ENCODE results near the gene TRPM2.

TRPM2 gene

DNA sequence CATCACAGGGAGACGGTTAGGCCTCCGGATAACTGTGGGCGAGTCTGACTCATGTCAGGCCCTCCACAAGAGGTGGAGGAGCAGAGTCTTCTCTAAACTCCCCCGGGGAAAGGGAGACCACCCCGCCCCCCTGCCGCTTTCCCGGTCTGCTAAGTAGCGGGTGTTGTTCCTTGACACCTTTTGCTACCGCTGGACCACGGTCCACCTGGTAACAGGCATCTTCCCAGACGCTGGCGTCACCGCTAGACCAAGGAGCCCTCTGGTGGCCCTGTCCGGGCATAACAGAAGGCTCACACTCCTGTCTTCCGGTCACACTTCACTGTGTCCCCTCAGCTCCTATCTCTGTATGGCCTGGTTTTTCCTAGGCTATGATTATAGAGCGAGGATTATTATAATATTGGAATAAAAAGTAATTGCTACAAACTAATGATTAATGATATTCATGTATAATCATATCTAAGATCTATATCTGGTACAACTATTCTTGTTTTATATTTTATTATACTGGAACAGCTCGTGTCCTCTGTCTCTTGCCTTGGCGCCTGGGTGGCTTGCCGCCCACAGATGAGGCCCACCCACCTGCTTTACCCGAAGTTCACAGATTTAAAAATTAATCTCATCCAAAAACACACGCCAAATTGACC is 126.3 kb downstream of the TRPM2 start:
- DNase-seq (ENCODE audit: low read depth in 3 of 3, low spot score in 1 of 3) = peak in 1 of 3 donors; percentile 24

DNA sequence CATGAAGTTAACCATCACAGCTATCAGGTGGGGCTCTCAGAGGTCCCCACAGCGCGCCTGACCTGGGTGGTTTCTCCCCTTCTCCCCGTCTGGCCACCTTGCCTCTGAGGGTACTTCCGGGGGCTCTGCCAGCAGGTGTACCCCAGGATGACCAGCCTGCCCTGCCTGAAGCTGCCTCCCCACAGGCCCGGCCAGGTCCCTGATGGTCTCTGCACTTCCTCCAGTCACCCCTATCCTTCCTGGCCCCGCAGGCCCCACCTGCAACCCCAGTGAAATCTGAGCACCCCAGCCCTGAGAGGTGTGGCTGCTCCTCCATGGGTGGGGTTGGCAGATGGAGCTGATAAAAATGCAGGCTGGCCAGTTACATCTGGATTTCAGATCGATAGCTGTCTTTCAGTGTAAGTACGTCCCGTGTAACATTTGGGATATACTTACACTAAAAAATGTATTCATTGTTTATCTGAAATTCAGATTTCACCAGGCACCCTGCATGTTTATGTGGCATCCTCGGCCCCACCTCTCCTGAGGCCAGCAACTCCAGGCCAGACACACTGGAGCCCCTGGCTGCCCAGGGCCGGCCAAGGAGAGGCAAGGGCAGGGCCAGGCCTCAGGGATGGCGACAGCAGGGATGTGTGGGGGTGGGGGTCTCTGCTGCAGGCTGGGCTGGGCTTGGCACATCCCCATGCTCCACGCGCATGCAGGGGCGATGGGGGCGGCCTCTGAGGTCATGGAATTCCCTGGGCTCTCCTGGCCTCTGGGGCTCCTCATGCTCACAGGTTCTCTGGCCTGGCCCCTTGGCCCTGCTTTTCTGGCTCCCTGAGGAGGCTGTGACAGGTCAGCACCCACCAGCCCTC is 127.0 kb downstream of the TRPM2 start:
- DNase-seq (ENCODE audit: low read depth in 3 of 3, low spot score in 1 of 3) = no peak

DNA sequence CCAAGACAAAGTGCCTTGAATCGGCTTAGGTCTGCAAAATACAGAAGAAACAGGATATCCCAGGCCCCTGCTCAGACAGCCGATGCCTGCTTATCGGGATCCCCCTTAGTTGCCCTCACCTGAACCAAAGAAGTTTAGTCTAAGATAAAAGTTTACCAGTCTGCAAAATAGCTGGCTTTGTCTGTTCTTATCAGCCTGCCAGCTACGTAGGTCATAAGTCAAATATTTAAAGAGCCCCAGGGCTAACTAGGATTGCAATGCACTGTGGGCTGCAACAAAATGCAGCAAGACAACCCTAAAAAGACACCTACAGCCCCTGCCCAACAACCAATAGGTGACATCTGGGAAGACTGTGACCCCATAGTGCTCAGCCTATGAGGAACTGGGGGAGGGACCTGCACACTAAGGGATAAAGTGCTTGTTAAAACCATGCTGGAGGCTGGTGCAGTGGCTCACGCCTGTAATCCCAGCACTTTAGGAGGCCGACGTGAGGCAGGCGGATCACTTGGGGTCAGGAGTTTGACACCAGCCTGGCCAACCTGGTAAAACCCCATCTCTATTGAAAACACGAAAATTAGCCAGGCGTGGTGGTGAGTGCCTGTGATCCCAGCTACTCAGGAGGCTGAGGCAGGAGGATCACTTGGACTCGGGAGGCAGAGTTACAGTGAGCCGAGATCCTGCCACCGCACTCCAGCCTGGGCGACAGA is 129.3 kb downstream of the TRPM2 start:
- DNase-seq (ENCODE audit: low read depth in 3 of 3, low spot score in 1 of 3) = no peak

DNA sequence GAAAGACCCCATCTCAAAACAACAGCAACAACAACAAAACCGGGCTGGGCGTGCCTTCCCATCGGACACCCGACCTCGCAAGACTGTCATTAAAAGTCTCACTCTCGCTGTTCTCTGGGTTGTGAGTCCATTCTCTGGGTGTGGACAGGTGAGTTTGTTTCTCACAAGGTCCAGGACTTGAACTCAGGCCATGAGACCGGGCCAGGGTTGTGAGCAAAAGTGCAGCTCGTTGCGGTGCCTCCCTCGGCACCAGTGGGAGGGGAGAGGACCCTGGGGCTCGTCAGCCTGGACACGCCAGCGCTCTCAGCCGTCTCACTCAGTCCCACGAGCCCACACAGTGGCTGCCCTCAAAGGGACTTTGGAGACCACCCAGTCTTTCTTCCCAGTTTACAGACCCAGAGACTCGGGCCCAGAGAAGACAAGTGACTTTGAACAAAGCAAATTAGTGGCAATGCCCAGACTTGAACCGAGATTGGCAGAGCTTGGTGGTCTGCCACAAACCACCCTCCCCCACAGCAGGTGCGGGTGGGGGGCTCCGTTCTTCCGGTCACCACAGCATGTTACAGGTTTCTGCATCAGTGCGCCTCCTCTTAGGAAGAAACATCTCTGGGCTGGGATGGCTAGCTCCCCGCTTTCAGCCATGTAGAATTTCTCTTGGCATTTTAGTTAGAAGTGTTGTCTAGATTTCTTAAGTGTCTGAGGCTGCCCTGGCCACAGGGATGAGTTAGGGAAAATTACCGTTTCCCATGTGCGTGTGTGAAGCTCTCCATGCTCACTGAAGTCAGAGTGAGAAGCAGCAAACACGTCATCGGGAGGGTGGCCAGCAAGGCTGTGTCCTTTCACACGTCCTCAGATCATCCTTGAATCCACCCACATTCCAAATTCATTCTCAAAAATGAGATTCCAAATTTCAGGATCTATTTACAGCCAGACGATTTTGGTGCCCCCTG is 130.1 kb downstream of the TRPM2 start:
- DNase-seq (ENCODE audit: low read depth in 3 of 3, low spot score in 1 of 3) = no peak

DNA sequence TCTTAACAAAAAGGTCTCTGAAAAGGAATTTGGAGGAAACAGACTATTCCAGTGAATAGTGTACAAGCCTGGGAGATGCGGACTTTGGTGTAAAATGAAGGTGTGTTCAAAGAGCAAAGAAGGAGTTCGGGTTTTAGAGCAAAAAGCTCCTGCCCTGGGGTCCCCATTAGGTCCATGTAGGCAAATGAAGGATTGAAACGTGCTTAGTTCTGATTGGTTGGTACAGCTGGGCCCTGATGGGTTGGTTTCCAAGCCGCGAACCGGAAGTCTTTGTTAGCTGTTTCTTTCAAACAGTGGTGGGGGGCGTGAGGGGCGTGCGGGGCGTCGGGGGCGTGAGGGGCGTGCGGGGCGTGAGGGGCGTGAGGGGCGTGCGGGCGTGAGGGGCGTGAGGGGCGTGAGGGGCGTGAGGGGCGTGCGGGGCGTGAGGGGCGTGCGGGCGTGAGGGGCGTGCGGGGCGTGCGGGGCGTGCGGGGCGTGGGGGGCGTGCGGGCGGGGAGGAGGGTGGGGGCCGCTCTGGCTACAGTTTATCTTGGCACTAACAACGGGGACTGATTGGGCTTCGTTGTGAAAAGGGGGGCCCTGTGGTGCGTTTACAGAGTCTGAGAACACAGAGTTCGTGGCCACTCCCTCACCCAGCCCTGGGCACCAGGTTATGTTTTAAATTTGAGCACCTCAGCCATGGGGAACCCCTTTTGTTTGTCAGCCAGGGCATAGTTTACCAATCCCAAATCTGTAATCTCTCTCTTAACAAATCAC is 131.3 kb downstream of the TRPM2 start:
- DNase-seq (ENCODE audit: low read depth in 3 of 3, low spot score in 1 of 3) = no peak

DNA sequence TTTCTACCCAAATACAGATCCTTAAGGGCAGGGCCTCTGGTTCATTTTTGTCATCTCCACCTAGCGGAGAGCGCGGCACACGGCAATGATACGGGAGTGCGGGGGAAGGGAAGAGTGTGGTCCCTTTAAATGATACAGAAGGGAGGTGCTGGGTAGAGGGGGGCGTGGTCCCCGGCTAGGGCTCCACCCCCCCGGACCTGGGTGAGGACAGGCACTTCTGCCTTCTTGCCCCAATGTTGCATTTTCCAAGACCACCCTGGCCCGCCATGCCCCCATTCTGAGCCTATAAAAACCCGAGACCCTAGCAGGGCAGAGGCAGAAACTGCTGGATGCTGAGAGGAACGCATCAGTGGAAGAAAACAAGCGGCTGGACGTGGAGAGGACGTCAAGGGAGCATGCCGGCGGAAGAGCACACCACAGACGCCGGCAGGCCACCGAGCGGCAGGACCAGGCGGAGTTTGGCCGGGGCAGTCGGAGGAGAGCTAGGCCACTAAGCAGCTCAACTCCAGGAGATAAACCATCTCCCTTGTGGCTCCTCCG is 131.9 kb downstream of the TRPM2 start:
- peak in 1 of 3 donors; percentile 38 for DNase-seq (ENCODE audit: low read depth in 3 of 3, low spot score in 1 of 3)

DNA sequence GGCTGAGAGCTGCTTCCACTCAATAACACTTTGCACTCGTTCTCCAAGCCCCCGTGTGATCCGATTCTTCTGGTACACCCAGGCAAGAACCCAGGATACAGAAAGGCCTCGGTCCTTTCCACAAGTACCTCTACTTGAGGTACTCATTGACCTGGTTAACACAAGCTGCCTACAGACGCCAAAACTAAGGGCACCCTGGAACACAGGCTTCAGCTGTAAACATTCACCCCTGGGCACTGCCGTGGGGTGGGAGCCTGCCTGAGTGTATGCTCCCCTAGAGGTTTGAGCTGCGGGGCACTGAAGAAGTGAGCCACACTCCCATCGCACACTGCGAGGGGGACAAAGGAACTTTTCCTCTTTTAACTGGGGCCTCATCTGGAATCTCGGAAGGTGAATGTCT is 132.4 kb downstream of the TRPM2 start:
- DNase-seq (ENCODE audit: low read depth in 3 of 3, low spot score in 1 of 3) = no peak

DNA sequence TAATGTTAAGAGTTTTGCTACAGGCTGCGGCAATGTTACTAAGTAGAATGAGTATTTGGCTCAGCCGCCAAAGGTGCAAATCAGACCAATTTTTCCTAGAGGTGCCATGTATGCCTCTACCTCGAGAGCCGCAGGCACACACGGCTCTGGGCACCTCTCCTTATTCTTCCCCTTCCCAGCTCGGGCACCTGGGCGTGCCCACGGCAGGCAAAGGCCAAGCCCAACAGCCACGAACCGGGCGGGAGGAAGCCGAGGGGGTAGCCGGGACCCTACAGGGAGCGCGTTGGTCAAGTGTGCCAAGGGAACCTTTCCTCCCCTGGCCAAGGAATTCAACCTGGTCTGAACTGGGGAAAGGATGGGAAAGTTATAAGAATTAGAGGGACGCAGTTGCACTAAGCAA is 132.9 kb downstream of the TRPM2 start:
- no peak for DNase-seq (ENCODE audit: low read depth in 3 of 3, low spot score in 1 of 3)

DNA sequence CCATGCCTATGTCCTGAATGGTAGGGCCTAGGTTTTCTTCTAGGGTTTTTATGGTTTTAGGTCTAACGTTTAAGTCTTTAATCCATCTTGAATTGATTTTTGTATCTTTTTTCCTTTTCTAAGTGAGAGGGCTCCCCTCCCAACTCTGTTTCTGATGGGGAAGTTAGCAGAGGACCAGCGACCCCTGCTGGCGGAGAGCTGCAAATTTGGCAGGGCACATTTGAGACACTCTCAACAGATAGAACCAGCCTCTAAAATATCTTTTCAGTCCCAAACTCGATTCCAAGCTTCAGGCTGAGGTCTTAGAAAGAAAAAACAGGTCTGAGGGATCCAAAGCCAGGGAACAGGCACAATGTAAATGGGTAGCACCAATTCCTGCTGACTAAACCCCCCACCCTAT is 134.4 kb downstream of the TRPM2 start:
- DNase-seq (ENCODE audit: low read depth in 3 of 3, low spot score in 1 of 3) = peak in 1 of 3 donors; percentile 26

DNA sequence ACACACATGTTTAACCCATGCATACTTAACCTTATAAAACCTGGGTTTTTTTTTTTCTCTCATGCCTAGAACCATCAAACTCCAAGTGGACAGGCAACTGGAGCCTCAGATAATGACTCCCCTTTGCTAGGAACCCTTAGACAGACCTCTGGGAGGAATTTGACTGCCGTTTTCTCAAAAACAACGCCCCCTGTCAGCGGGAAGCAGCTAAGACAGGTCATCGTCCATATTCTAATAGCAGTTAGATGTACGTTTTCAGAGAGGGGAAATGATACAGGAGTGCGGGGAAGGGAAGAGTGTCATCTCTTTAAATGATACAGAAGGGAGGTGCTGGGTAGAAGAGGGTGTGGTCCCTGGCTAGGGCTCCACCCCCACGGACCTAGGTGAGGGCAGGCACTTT is 136.5 kb downstream of the TRPM2 start:
- DNase-seq (ENCODE audit: low read depth in 3 of 3, low spot score in 1 of 3) = no peak

DNA sequence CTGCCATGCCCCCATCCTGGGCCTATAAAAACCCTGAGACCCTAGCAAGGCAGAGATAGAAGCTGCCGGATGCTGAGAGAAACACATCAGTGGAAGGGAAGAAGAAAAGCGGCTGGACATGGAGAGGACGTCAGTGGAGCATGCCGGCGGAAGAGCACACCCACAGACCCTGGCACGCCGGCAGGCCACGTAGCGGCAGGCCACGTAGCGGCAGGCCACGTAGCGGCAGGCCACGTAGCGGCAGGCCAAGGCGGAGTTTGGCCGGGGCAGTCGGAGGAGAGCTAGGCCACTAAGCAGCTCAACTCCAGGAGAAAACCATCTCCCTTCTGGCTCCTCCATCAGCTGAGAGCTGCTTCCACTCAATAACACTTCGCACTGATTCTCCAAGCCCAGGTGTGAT is 137.0 kb downstream of the TRPM2 start:
- no peak for DNase-seq (ENCODE audit: low read depth in 3 of 3, low spot score in 1 of 3)

DNA sequence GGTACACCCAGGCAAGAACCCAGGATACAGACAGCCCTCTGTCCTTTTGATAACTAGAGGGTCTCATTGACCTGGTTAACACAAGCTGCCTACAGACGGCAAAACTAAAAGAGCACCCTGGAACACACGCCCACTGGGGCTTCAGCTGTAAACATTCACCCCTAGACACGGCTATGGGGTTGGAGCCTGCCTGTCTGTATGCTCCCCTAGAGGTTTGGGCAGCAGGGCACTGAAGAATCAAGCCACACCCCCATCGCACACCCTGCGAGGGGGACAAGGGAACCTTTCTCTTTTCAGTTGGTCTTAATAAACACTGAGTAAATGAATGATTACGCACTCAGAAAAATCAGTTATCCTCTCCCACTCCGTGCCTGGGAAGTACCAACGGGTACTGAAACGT is 137.4 kb downstream of the TRPM2 start:
- no peak for DNase-seq (ENCODE audit: low read depth in 3 of 3, low spot score in 1 of 3)
